Common myeloid progenitor, CD34-positive (primary cell): ENCODE results near the gene SOWAHD.
A peak's percentile ranks its signal among the peaks of the same experiment; 100 is the strongest.
"Not testable (repeated sequence)": the region's sequence is repeated elsewhere in the genome, so short reads cannot be mapped to it uniquely, and the experiment has no call there.

Source experiments
- CTCF ChIA-PET: fragments of 350-600 bp; sonication (Branson Sonifier 250); formaldehyde crosslinking; loops from one replicate; lab custom pipeline; 2021; ENCODE audit warnings: antibody characterized with exemption; lab: Charles Lee
- POLR2A ChIA-PET: fragments of 350-600 bp; sonication (Branson Sonifier 250); formaldehyde crosslinking; loops from one replicate; lab custom pipeline; 2021; ENCODE audit warnings: antibody characterized with exemption; lab: Charles Lee
- DNase-seq, 3 donors: peaks; one replicate each; pipeline versions ENCODE4 v3.0.0 to v3.0.0-alpha.2; 2013
- H3K27ac ChIP-seq, 2 experiments: 1 replicate in 1 of 2; 2 replicates in 1 of 2; pipeline ENCODE4 v1.7.0; 2013; ENCODE audit warnings: inconsistent platforms in 2 of 2, low read length in 2 of 2, mild to moderate bottlenecking in 2 of 2, low read depth in 1 of 2, moderate library complexity in 1 of 2; ENCODE audit not compliant: severe bottlenecking in 2 of 2, insufficient read depth in 1 of 2, poor library complexity in 1 of 2
- H3K27me3 ChIP-seq, 5 experiments: replicated peaks in 2 of 5; 1 replicate in 3 of 5; 2 replicates in 2 of 5; pipeline versions ENCODE4 v1.6.1 to v1.7.0; 2013; ENCODE audit warnings: low read length in 4 of 5, mild to moderate bottlenecking in 2 of 5, moderate library complexity in 2 of 5, inconsistent platforms in 1 of 5; ENCODE audit not compliant: insufficient read depth in 5 of 5, control insufficient read depth in 4 of 5
- H3K36me3 ChIP-seq, 4 experiments: 1 replicate in 2 of 4; 2 replicates in 2 of 4; pipeline versions ENCODE4 v1.6.1 to v1.7.0; 2013; ENCODE audit warnings: low read length in 3 of 4, control low read depth in 1 of 4, mild to moderate bottlenecking in 1 of 4; ENCODE audit not compliant: control insufficient read depth in 4 of 4, insufficient read depth in 4 of 4
- H3K4me1 ChIP-seq, 4 experiments: 1 replicate in 3 of 4; 2 replicates in 1 of 4; pipeline versions ENCODE4 v1.6.1 to v1.7.1; 2013; ENCODE audit warnings: low read length in 3 of 4, mild to moderate bottlenecking in 3 of 4, control low read depth in 1 of 4, inconsistent platforms in 1 of 4, moderate library complexity in 1 of 4; ENCODE audit not compliant: control insufficient read depth in 4 of 4, insufficient read depth in 4 of 4; ENCODE audit errors: control extremely low read depth in 1 of 4
- H3K4me3 ChIP-seq, 7 experiments: 1 replicate in 4 of 7; 2 replicates in 3 of 7; pipeline versions ENCODE4 v1.5.1 to v1.7.0; 2013; ENCODE audit warnings: mild to moderate bottlenecking in 7 of 7, low read length in 6 of 7, moderate library complexity in 6 of 7, inconsistent platforms in 2 of 7, low read depth in 2 of 7, control low read depth in 1 of 7; ENCODE audit not compliant: insufficient read depth in 4 of 7, control insufficient read depth in 1 of 7; ENCODE audit errors: extremely low read depth in 1 of 7
- H3K9me3 ChIP-seq, 5 experiments: 1 replicate in 4 of 5; 2 replicates in 1 of 5; pipeline versions ENCODE4 v1.6.1 to v1.7.1; 2013; ENCODE audit warnings: low read length in 4 of 5, mild to moderate bottlenecking in 2 of 5, inconsistent platforms in 1 of 5, low read depth in 1 of 5, moderate library complexity in 1 of 5; ENCODE audit not compliant: control insufficient read depth in 4 of 5, insufficient read depth in 2 of 5; ENCODE audit errors: control extremely low read depth in 1 of 5
- WGBS: methylation state at CpG from one replicate; pipeline ENCODE4 v1.1.5; 2013; ENCODE audit not compliant: insufficient coverage; 5-methylcytosine and 5-hydroxymethylcytosine counted together

SOWAHD gene

GRCh38 chrX:119745283-119745848, 13.0 kb upstream of the SOWAHD start:
- H3K4me1 ChIP-seq: no peaks in the 10 kb centered on the region
- no peak for DNase-seq
- 100% methylated on average over 1 of the region's 4 CpGs for WGBS
- ChIA-PET CTCF (interaction anchor here (0.6 to 2.6 kb wide), 3 partner anchors 11 to 155 kb away, joined by 3 to 12 read pairs (median 4); no protein-coding TSS in a partner anchor), POLR2A (interaction anchor here (0.7 kb wide), 1 partner anchor 809 kb away, joined by 3 read pairs; no protein-coding TSS in a partner anchor)
- H3K27ac ChIP-seq: no peak overlapping the region
- H3K27me3 ChIP-seq: peaks cover 0 to 3% (median 0%) of the 10 kb centered on the region in 5 experiments
- no peak overlapping the region for H3K4me3 ChIP-seq
- H3K36me3 ChIP-seq: no peaks in the 10 kb centered on the region
- no peaks in the 10 kb centered on the region for H3K9me3 ChIP-seq

- H3K36me3 ChIP-seq, DNase-seq, H3K4me1 ChIP-seq, H3K9me3 ChIP-seq, H3K27ac ChIP-seq, POLR2A ChIA-PET, H3K27me3 ChIP-seq, H3K4me3 ChIP-seq: not testable (repeated sequence)
- CTCF ChIA-PET: interaction anchor here (1.0 kb wide), 1 partner anchor 9 kb away, joined by 3 read pairs; the partner anchor contains the start of gene SOWAHD
- 90% methylated on average over 7 of the region's 9 CpGs for WGBS
These were observed 8.3 kb upstream of the SOWAHD start for GRCh38 chrX:119750131-119750530.

- H3K27me3 ChIP-seq, H3K4me1 ChIP-seq, H3K36me3 ChIP-seq, H3K4me3 ChIP-seq, H3K9me3 ChIP-seq, CTCF ChIA-PET, H3K27ac ChIP-seq, POLR2A ChIA-PET, DNase-seq: not testable (repeated sequence)
- no CpG with 5 or more reads among the region's 27 CpGs for WGBS
These were observed 7.6 kb upstream of the SOWAHD start for GRCh38 chrX:119750751-119751150.

- ChIA-PET POLR2A (no interaction called here), CTCF (interaction anchor here (0.7 to 2.0 kb wide), 7 partner anchors 10 to 35 kb away, joined by 3 to 5 read pairs (median 4); no protein-coding TSS in a partner anchor)
- Histone ChIP-seq H3K27ac (no peak overlapping the region), H3K4me3 (no peak overlapping the region), H3K36me3 (no peaks in the 10 kb centered on the region), H3K4me1 (peaks cover 0 to 31% (median 27%) of the 10 kb centered on the region in 4 experiments), H3K9me3 (no peaks in the 10 kb centered on the region), H3K27me3 (peaks cover 0 to 12% (median 0%) of the 10 kb centered on the region in 5 experiments)
- no peak for DNase-seq
- 100% methylated on average over 2 of the region's 3 CpGs for WGBS
These were observed 5.4 kb upstream of the SOWAHD start for GRCh38 chrX:119753001-119753400.

GRCh38 chrX:119753639-119754257, 4.6 kb upstream of the SOWAHD start:
- DNase-seq: peak; percentile 68 to 85 (median 80)
- Histone ChIP-seq H3K27me3 (peaks cover 0 to 19% (median 0%) of the 10 kb centered on the region in 5 experiments), H3K27ac (peak overlapping the region in 1 of 2 experiments; percentile 34), H3K9me3 (no peaks in the 10 kb centered on the region), H3K36me3 (no peaks in the 10 kb centered on the region), H3K4me3 (no peak overlapping the region), H3K4me1 (peaks cover 0 to 33% (median 29%) of the 10 kb centered on the region in 4 experiments)
- WGBS: 55% methylated on average over 5 of the region's 8 CpGs
- POLR2A ChIA-PET: interaction anchor here (0.6 kb wide), 1 partner anchor 78 kb away, joined by 3 read pairs; no protein-coding TSS in a partner anchor
- CTCF ChIA-PET: interaction anchor here (0.7 to 2.0 kb wide), 6 partner anchors 11 to 34 kb away, joined by 3 to 5 read pairs (median 4); no protein-coding TSS in a partner anchor

- Histone ChIP-seq H3K4me1 (peaks cover 0 to 46% (median 38%) of the 10 kb centered on the region in 4 experiments), H3K27me3 (peaks cover 0 to 33% (median 0%) of the 10 kb centered on the region in 5 experiments), H3K9me3 (no peaks in the 10 kb centered on the region), H3K27ac (peak overlapping the region; percentile 11 to 63), H3K36me3 (no peaks in the 10 kb centered on the region), H3K4me3 (peak overlapping the region in 2 of 7 experiments; percentile 14 to 35)
- DNase-seq: peak; percentile 53 to 85 (median 80)
- ChIA-PET CTCF (no interaction called here), POLR2A (no interaction called here)
- WGBS: 62% methylated on average over 5 of the region's 7 CpGs
These were observed 2.3 kb upstream of the SOWAHD start for GRCh38 chrX:119755981-119756533.
